ENCODE data around the gene DNAJC1. TPM values are rescaled to one million over a fixed set of nuclear protein-coding genes. Genes with fewer than 3 reads are reported as not detected.

DNAJC1 gene
- total RNA-seq, 2 donors from 2014 or later, result 22.2 to 27.8 TPM

DNA sequence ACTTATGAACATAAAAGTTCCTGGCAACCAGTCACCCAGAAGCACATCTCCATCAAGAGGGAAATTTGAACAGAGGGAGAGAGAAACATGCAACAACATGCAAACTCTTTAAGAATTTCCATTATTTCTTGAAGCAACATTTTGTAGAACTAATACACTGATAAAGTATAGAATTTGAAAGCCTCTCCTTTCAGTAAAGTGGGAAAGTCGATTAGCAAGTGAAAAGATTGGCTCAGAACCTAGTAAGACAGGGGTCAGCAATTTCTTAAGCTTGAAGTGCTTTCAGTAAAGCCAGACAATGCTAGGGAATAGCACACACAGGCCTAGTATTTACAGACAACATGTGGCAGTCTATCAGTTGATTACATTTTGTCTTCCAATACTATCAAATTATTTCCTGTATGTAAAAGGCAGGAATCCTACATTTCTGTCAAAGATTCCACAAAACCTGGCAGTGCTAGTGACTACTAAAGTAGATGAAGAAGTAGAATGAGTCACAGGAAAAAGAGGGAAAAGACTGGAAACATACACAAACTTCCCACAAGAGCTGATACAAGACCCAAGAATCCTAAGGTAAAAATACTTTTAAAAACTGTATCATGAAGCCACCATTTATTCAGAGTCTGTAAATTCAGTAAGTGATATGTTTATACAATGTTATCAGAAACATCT is 25.2 kb downstream of the DNAJC1 start:
- ATAC-seq (no peak), DNase-seq (ENCODE audit: low spot score in 2 of 2) (no peak)
- Mint-ChIP-seq H3K36me3 (peaks cover 0 to 2% of the 10 kb centered on the region in 2 donors), H3K9me3 (no peaks in the 10 kb centered on the region), H3K27ac (no peak overlapping the region)

DNA sequence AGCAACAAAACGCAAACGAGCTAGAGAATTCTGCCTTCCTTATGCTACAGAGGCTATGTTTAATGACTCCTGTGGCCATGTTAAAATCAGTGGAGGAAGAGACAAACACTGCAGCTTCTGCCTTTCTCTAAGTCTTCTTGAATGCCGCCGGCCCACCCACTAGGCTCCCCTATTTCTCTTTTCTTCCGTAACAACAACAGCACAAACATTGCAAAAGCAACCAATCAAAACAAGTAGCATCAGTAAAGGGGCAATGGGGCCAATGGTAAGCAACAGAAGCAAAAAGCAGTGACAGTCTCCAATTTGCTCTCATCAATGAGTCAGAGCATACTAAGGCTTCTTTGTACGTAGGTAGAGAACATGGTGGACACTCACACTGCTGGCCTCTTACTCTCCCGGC is 26.8 kb downstream of the DNAJC1 start:
- Mint-ChIP-seq H3K27ac (no peak overlapping the region), H3K36me3 (no peaks in the 10 kb centered on the region), H3K9me3 (no peaks in the 10 kb centered on the region)
- DNase-seq (ENCODE audit: low spot score in 2 of 2) (no peak), ATAC-seq (no peak)

DNA sequence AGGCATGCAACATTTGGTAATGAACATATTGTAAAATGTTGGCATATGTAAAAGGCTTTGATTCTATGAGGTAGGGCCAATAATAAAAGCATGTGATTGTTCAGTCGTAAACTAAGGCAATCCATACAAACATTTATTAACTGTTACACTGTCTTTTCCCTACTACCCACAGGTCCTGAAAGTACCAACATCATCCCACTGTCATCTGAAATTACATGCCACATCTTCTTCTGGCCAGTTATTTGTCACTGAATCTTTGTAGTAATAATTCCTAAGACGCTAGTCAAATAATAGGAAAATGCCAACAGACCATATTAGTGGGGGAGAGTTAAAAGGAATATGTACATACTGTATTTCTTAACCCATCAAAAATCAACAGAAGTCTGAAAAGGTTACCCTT is 27.2 kb downstream of the DNAJC1 start:
- H3K36me3 Mint-ChIP-seq, result no peaks in the 10 kb centered on the region
- DNase-seq (ENCODE audit: low spot score in 2 of 2), result no peak
- ATAC-seq, result no peak
- H3K9me3 Mint-ChIP-seq, result no peaks in the 10 kb centered on the region
- H3K27ac Mint-ChIP-seq, result no peak overlapping the region

DNA sequence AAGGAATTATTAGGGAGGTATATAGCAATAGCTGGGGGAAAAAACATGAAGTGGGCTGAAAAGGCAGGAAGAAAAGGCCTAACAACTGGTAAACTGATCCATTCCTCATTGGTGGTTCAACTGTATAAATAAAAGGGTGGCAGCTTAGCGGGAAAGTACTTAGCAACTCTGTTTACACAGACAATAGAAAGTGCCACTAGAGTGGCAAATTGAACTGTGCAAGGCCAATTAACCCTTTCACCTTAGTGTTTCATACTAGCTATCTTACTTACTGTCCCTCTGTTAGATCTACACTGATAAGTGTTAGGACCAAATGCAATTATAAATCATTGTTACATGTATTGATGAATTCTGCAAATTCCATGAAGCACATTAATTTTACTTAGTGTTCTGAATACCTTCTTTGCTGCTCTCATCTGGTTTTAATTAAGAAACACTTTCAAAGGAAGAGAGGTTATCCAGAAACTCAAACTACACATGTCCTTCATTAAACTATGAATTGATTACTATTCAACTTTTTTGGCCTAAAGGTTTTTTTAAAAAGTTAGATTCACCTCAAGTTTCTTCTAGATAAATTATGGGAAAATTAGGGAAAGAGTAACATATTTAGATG is 28.0 kb downstream of the DNAJC1 start:
- Mint-ChIP-seq H3K9me3 (no peaks in the 10 kb centered on the region), H3K36me3 (no peaks in the 10 kb centered on the region), H3K27ac (no peak overlapping the region)
- DNase-seq (ENCODE audit: low spot score in 2 of 2) (no peak), ATAC-seq (no peak)

DNA sequence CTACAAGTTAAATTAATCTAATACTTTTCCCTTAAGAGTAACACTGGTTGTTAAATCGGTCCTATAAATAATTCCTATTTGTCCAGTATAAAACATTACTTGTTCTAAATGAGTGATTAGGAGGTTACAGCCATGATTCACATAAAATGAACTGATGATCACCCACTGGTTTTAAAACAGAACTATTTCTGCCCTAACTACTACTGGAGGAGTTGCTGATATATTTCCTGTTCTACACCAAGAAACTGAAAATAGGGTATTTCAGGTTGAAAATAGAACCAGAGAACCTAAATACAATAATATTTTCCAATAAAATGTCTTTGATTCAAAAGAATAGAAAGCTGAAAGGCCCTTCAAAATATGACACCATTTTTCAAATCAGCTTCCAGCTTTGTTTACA is 30.9 kb downstream of the DNAJC1 start:
- no peak overlapping the region for H3K27ac Mint-ChIP-seq
- ATAC-seq, result peak in 1 of 2 donors; percentile 47
- H3K9me3 Mint-ChIP-seq, result no peaks in the 10 kb centered on the region
- DNase-seq (ENCODE audit: low spot score in 2 of 2), result no peak
- H3K36me3 Mint-ChIP-seq, result no peaks in the 10 kb centered on the region

DNA sequence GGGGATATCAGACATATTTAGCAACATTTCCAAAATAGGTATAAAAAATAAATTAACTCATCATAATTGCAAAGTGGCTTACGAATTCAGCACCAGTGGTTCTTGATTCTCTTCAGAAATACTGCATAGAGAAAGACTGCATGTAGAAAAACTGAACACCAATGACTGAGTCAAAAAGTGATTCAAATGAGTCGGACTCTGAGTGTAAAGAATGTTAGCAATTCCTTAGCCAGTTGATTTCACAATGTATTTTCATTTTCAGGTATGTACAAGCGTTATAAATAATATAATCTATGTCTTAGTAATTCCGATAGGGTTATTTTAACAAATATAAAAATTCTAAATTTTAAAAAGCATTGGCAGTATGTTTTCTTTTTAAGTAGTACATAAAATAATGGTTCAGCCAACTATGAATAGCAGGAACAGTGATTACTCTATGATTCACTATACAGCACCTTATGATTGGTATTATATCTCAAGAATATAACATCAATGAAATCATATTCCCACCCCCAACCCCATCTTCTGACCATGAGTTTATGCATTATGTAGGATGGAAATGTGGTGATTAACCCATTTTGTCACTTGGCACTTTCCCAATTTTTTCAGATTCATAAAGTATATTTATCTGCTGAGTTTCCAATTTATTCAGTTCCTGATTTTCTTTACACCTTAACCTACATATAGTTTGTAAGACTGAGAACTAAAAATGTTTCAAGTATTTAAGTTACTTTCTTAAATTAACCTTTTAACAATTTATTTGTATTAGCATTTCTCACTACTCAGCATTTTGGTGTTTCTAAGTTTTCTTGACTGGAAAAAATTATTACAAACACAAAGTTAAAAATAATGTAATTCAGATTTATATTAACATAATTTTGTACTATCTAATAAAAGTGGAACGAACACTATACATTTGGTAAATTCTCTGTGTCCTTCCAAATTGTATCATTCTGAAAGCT is 33.9 kb downstream of the DNAJC1 start:
- H3K36me3 Mint-ChIP-seq, result peaks cover 6 to 17% of the 10 kb centered on the region in 2 donors
- H3K9me3 Mint-ChIP-seq, result peaks cover 0 to 11% of the 10 kb centered on the region in 2 donors
- DNase-seq (ENCODE audit: low spot score in 2 of 2) (no peak), ATAC-seq (peak in 1 of 2 donors; percentile 67)
- H3K27ac Mint-ChIP-seq, result no peak overlapping the region

DNA sequence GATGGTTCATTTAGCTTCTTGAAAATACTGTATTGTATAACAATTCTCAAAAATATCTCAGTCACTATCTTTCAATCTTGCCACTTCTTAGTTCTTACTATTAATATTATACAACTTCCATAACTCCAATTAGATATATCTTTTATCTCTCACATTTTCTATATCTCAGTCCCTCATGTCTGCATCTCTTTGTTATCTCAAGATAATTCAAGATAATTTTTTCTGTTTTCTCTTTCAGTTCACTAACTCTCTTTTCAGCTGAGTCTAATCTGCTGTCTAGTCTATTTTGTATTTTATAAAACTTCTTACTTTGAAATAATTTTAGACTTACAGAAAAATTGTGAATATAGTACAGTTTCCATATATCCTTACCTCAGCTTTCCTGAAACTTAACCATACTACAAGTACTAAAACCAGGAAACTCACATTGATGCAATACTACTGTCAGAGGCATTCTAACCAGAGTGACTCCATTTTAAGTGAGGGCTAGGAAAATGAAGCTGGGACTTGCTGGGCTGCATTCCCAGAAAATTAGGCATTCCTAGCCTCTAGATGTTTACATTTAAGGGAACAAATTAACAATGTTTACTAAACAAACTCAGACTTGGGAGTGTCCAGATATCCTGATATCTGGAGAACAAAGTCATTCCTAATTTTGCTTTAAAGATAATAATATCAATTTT is 38.4 kb downstream of the DNAJC1 start:
- no peak for DNase-seq (ENCODE audit: low spot score in 2 of 2)
- no peak overlapping the region for H3K27ac Mint-ChIP-seq
- peaks cover 6 to 17% of the 10 kb centered on the region in 2 donors for H3K36me3 Mint-ChIP-seq
- peaks cover 0 to 11% of the 10 kb centered on the region in 2 donors for H3K9me3 Mint-ChIP-seq
- ATAC-seq, result no peak

DNA sequence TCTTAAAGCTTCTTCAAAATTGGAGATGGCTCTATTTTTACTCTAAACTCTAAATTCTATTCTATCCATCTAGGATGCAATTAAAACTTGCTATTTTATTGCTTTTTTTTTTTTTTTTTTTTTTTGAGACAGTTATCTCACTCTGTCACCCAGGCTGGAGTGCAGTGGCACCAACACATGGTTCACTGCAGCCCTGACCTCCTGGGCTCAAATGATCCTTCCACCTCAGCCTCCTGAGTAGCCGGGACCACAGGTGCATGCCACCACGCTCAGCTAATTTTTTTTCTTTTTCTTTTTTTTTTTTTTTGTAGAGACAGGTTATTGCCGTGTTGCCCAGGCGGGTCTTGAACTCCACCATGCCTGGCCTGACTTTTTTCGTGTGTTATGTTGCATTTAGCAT is 41.2 kb downstream of the DNAJC1 start:
- no peak for ATAC-seq
- H3K36me3 Mint-ChIP-seq, result peaks cover 5 to 15% of the 10 kb centered on the region in 2 donors
- H3K9me3 Mint-ChIP-seq, result peaks cover 0 to 10% of the 10 kb centered on the region in 2 donors
- no peak for DNase-seq (ENCODE audit: low spot score in 2 of 2)
- no peak overlapping the region for H3K27ac Mint-ChIP-seq

DNA sequence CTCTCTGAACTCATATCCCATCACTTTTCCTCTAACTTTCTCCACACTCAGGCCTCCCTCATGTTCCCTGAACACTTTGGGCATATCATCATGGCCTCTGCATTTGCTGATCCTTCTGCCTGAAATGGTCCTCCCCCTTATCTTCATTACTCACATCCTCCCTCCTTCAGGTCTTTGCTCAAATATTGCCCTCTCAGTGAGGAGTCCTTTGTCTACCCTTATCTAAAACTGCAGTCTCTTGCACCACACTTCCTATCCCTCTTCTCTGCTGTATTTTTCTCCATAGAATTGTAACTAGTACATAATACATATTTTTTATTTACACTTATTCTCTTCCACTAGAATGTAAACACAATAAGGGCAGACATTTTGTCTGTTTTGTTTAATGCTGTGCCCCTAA is 41.7 kb downstream of the DNAJC1 start:
- Mint-ChIP-seq H3K36me3 (peaks cover 0 to 10% of the 10 kb centered on the region in 2 donors), H3K27ac (no peak overlapping the region), H3K9me3 (peaks cover 0 to 5% of the 10 kb centered on the region in 2 donors)
- DNase-seq (ENCODE audit: low spot score in 2 of 2) (no peak), ATAC-seq (no peak)

DNA sequence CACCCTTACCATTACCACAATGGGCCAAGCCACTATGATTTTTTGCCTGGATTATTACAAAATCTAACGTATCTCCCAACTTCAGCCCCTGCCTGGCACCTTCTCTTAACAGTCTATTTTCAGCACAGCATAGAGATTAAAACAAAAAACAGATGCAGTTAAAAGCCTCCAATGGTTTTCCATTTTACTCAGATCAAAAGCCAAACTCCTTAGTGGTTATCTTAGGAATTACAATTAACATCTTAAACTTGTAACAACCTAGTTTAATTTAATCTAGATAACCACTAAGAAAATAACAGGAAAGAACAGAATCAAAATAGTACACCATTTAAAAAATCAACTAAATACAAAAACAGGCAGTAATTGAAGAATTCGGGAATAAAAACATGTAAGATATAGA is 43.5 kb downstream of the DNAJC1 start:
- ATAC-seq, result no peak
- no peaks in the 10 kb centered on the region for H3K36me3 Mint-ChIP-seq
- DNase-seq (ENCODE audit: low spot score in 2 of 2), result no peak

DNA sequence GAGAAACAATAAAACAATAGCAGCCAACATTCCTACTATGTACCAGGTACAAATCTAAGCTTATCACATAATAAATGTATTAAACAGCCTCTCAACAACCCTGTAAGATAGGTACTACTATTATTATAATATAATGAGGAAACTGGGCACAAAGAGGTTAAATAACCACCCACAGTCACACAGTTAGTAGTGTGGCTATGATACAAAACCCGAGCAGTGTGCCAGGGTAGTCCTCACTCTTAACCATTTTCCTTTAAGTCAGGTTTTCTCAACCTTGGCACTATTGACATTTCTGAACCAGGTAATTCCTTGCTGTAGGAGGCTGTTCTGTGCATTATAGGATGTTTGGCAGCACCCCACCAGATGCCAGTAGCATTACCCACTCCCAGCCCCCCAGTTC is 48.8 kb downstream of the DNAJC1 start:
- no peak for DNase-seq (ENCODE audit: low spot score in 2 of 2)
- no peak for ATAC-seq

More for the DNA sequence above, 43.5 kb downstream of the DNAJC1 start:
- Mint-ChIP-seq H3K27ac (no peak overlapping the region), H3K9me3 (no peaks in the 10 kb centered on the region)

DNA sequence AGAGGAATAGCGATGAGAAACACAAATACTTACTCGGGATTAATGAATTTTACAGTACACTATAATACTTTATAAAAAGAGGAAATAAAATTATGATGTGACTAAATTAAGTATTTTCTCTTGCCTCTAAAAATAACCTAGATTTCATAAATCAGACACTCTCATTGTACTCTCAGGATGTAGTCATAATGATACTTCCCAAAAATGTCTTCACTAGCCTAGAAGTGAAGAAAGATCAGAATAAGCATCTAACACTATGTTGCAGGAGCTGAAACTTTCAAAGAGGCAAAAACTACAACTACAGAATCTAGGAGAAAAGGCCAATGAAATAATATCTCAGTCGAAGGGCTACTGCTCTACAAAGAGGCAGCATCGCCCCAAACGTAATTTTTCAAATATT is 49.4 kb downstream of the DNAJC1 start:
- Mint-ChIP-seq H3K36me3 (no peaks in the 10 kb centered on the region), H3K27ac (no peak overlapping the region), H3K9me3 (no peaks in the 10 kb centered on the region)
- DNase-seq (ENCODE audit: low spot score in 2 of 2) (no peak), ATAC-seq (peak in 1 of 2 donors; percentile 57)

More for the DNA sequence above, 48.8 kb downstream of the DNAJC1 start:
- Mint-ChIP-seq H3K9me3 (no peaks in the 10 kb centered on the region), H3K36me3 (no peaks in the 10 kb centered on the region), H3K27ac (no peak overlapping the region)

DNA sequence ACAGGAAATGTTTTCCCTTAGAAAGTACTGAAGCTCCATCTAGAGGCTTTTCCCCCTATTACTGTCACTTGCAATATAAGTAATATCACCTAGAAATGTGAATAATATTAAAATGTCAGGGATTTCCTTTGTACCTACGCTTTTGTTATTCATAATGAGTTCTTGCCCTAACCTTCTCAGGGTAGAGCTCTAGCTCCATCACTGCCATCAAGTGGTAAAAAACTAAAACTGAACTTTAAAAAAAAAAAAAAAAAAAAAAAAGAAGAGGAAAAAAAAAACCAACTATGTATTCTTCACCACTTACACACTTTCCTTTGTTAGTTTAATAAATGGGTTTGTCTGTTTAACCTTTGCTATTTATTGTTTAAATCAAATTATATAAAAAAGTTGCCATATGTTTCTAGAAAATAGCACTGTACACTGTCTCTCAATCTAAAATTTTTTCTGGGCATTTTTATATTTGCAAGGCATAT is 49.9 kb downstream of the DNAJC1 start:
- ATAC-seq, result peak; percentile 82 to 89
- no peak overlapping the region for H3K27ac Mint-ChIP-seq
- H3K9me3 Mint-ChIP-seq, result no peaks in the 10 kb centered on the region
- no peak for DNase-seq (ENCODE audit: low spot score in 2 of 2)
- no peaks in the 10 kb centered on the region for H3K36me3 Mint-ChIP-seq

DNA sequence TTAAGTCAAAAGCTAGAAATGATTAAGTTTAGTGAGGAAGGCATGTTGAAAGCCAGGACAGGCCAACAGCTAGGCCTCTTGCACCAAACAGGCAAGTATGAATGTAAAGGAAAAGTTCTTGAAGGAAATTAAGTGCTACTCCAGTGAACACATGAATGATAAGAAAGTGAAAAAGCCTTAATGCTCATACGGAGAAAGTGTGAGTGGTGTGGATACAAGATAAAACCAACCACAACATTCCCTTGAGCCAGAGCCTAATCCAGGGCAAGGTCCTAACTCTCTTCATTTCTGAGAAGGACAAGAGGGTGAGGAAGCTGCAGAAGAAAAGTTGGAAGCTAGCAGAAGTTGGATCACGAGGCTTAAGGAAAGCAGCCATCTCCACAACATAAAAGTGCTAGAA is 53.0 kb downstream of the DNAJC1 start:
- ATAC-seq (no peak), DNase-seq (ENCODE audit: low spot score in 2 of 2) (no peak)
- Mint-ChIP-seq H3K36me3 (no peaks in the 10 kb centered on the region), H3K27ac (no peak overlapping the region), H3K9me3 (no peaks in the 10 kb centered on the region)

DNA sequence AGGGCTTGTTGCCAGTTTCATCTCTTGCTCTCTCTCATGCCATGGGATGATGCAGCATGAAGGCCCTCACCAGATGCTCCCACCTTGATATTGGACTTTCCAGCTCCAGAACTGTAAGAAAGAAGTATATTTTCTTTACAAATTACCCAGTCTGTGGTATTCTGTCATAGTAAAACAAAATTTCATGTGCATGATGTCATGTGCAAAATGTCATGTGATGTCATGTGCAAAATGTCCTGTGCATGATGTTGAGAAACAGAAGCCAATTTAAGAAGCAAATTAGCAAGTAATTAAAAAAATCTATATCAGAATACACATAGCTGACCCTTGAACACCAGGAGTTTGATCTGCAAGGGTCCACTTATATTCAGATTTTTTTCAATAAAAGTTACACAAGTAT is 56.6 kb downstream of the DNAJC1 start:
- no peaks in the 10 kb centered on the region for H3K36me3 Mint-ChIP-seq
- no peak for DNase-seq (ENCODE audit: low spot score in 2 of 2)
- no peak for ATAC-seq

DNA sequence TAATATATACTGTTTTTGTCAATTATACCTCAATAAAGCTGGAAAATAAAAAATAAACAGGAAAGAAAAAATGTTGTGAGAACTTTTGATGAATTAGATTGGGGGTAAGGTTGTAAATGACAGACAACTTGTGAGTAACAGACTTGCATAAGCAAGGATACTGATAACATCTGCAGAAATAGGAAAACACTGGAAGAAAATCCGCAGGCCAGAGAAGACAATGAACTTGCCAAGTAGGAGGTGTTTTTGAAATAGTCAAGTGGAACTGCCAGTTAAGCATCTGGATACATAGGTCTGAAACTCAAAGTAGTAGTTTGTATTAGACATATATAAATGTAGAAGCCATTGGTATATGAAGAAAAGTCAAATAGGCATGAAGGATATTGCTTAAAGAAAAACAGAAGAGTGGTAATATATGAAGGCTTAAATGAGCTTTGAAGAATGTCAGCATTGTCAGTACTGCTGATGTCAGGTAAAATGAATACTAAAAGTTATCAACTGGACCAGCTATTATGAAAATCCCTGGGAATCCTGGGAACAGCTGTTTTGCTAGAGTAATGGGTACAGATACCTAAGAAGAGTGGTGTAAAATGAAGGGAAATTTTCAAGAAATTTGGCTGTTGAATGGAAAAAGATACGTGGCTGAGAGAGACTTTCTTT is 58.7 kb downstream of the DNAJC1 start:
- no peak overlapping the region for H3K27ac Mint-ChIP-seq
- ATAC-seq, result no peak
- DNase-seq (ENCODE audit: low spot score in 2 of 2), result no peak
- no peaks in the 10 kb centered on the region for H3K36me3 Mint-ChIP-seq
- H3K9me3 Mint-ChIP-seq, result no peaks in the 10 kb centered on the region

More for the DNA sequence above, 56.6 kb downstream of the DNAJC1 start:
- H3K9me3 Mint-ChIP-seq, result no peaks in the 10 kb centered on the region
- H3K27ac Mint-ChIP-seq, result no peak overlapping the region
